IPS-15b (cell line): Measurements from ENCODE around the gene CACNA1A.

Experiments used
- H3K27me3 ChIP-seq: one replicate; pipeline ENCODE4 v1.6.1; 2013; ENCODE audit warnings: low read length; ENCODE audit not compliant: control insufficient read depth, insufficient read depth
- H3K36me3 ChIP-seq: one replicate; pipeline ENCODE4 v1.6.1; 2013; ENCODE audit warnings: low read length; ENCODE audit not compliant: control insufficient read depth, insufficient read depth
- H3K4me1 ChIP-seq: one replicate; pipeline ENCODE4 v1.6.1; 2013; ENCODE audit warnings: mild to moderate bottlenecking, low read length; ENCODE audit not compliant: control insufficient read depth, insufficient read depth
- H3K4me3 ChIP-seq: one replicate; pipeline ENCODE4 v1.5.1; 2013; ENCODE audit warnings: low read depth, low read length
- H3K9ac ChIP-seq: one replicate; pipeline ENCODE4 v1.6.1; 2013; ENCODE audit warnings: low read depth, mild to moderate bottlenecking, low read length
- H3K9me3 ChIP-seq: one replicate; pipeline ENCODE4 v1.6.1; 2013; ENCODE audit warnings: mild to moderate bottlenecking, low read length; ENCODE audit not compliant: control insufficient read depth, insufficient read depth

Gene CACNA1A

DNA sequence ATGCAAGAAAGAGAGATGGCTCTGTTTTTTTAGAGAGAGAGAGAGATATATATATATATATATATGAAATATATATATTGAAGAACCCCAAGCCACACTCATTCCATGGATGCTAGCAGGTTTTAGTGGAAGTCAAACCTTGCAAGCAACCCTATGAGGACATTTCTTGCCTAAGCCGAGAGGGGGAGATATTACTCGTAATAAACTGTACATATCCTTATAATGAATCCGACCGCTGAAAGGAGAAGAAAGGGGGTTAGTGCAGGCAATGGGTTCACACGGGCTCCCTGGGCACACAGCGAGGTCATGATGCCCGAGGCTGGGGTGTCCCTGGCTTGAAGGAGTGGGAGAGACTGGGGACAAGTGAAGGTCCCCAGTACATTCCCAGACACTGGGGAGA is 277.7 kb downstream of the CACNA1A start:
- Histone ChIP-seq H3K4me3 (no peak overlapping the region), H3K36me3 (peaks cover 2% of the 10 kb centered on the region), H3K9me3 (no peaks in the 10 kb centered on the region), H3K27me3 (no peaks in the 10 kb centered on the region), H3K9ac (no peak overlapping the region), H3K4me1 (no peaks in the 10 kb centered on the region)

DNA sequence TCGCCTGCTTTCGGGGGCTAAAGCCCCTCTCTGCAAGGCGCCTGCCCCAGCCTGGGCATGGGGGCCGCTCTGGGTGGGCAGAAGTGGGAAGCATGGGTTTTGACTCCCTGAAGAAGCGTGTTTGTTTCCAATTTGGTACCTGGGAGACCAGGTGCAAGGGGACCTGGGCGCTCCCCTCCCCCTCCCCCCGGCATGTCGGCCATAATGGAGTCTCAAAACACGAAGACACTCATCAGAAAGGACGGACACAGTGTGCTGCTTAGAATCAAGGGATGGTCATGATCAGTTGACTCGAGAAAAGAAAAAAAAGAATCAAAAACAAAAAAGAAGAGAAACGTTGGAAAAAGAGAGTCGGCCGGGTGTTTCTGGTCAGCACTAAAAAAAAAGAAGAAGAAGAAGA is 279.3 kb downstream of the CACNA1A start:
- H3K36me3 ChIP-seq: peaks cover 2% of the 10 kb centered on the region
- no peaks in the 10 kb centered on the region for H3K27me3 ChIP-seq
- no peak overlapping the region for H3K4me3 ChIP-seq
- H3K9ac ChIP-seq: no peak overlapping the region
- H3K4me1 ChIP-seq: no peaks in the 10 kb centered on the region
- no peaks in the 10 kb centered on the region for H3K9me3 ChIP-seq

GRCh38 chr19:13225973-13226865 is 280.1 kb downstream of the CACNA1A start:
- no peaks in the 10 kb centered on the region for H3K27me3 ChIP-seq
- no peak overlapping the region for H3K4me3 ChIP-seq
- H3K9me3 ChIP-seq: no peaks in the 10 kb centered on the region
- H3K9ac ChIP-seq: no peak overlapping the region
- peaks cover 2% of the 10 kb centered on the region for H3K36me3 ChIP-seq
- no peaks in the 10 kb centered on the region for H3K4me1 ChIP-seq

GRCh38 chr19:13225085-13225484 is 281.2 kb downstream of the CACNA1A start:
- no peak overlapping the region for H3K9ac ChIP-seq
- H3K4me3 ChIP-seq: no peak overlapping the region
- H3K36me3 ChIP-seq: peaks cover 2% of the 10 kb centered on the region
- H3K4me1 ChIP-seq: no peaks in the 10 kb centered on the region
- no peaks in the 10 kb centered on the region for H3K9me3 ChIP-seq
- no peaks in the 10 kb centered on the region for H3K27me3 ChIP-seq

GRCh38 chr19:13220847-13221246 is 285.4 kb downstream of the CACNA1A start:
- Histone ChIP-seq H3K9me3 (no peaks in the 10 kb centered on the region), H3K36me3 (no peaks in the 10 kb centered on the region), H3K9ac (no peak overlapping the region), H3K4me3 (no peak overlapping the region), H3K27me3 (no peaks in the 10 kb centered on the region), H3K4me1 (no peaks in the 10 kb centered on the region)

GRCh38 chr19:13215572-13216380 is 290.5 kb downstream of the CACNA1A start:
- Histone ChIP-seq H3K9me3 (no peaks in the 10 kb centered on the region), H3K9ac (no peak overlapping the region), H3K36me3 (no peaks in the 10 kb centered on the region), H3K4me3 (no peak overlapping the region), H3K27me3 (no peaks in the 10 kb centered on the region), H3K4me1 (no peaks in the 10 kb centered on the region)

DNA sequence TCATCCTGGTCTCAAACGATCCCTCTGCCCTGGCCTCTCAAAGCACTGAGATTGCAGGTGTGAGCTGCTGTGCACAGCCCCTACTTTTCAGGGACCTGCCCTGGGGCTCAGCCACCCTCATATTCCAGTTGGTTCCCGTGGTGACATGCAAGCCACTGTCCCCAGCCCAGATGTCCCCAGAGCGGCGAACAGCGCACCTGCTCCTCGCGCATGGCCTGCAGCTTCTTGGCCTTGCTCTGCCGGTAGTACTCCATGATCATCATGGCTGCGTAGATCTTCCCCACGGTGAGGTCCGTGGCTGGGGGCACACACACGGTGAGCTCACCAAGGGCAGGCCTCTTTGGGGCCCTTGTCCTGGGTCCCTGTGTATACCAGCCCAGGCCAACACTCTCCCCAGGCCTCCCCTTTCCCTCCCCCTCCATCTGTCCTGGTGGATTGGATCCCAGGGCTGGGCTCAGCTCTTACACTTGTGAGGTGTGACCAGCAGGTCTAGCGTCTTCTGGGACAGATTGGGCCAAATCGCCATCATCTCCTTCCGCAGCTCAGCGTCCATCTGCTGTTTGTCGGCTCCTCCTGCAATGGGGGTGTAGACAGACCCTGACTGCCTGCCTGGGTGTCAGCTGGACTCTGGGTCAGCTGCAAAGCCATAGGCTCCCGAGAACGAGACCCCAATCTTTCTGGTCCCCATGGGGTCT is 292.1 kb downstream of the CACNA1A start:
- Histone ChIP-seq H3K27me3 (no peaks in the 10 kb centered on the region), H3K9ac (no peak overlapping the region), H3K4me3 (no peak overlapping the region), H3K9me3 (no peaks in the 10 kb centered on the region), H3K4me1 (no peaks in the 10 kb centered on the region), H3K36me3 (no peaks in the 10 kb centered on the region)

GRCh38 chr19:13212759-13213330 is 293.4 kb downstream of the CACNA1A start:
- Histone ChIP-seq H3K9ac (no peak overlapping the region), H3K27me3 (no peaks in the 10 kb centered on the region), H3K36me3 (no peaks in the 10 kb centered on the region), H3K4me1 (peaks cover 2% of the 10 kb centered on the region), H3K9me3 (no peaks in the 10 kb centered on the region), H3K4me3 (no peak overlapping the region)

- H3K4me3 ChIP-seq: no peak overlapping the region
- no peak overlapping the region for H3K9ac ChIP-seq
- H3K27me3 ChIP-seq: no peaks in the 10 kb centered on the region
- no peaks in the 10 kb centered on the region for H3K36me3 ChIP-seq
- no peaks in the 10 kb centered on the region for H3K9me3 ChIP-seq
- peaks cover 2% of the 10 kb centered on the region for H3K4me1 ChIP-seq
Observed at GRCh38 chr19:13211426-13212308, 294.6 kb downstream of the CACNA1A start.

- H3K9ac ChIP-seq: no peak overlapping the region
- no peaks in the 10 kb centered on the region for H3K9me3 ChIP-seq
- no peak overlapping the region for H3K4me3 ChIP-seq
- H3K27me3 ChIP-seq: no peaks in the 10 kb centered on the region
- peaks cover 2% of the 10 kb centered on the region for H3K4me1 ChIP-seq
- no peaks in the 10 kb centered on the region for H3K36me3 ChIP-seq
Observed at GRCh38 chr19:13210941-13211340, 295.3 kb downstream of the CACNA1A start.
